Astrocyte of the spinal cord (primary cell): ENCODE results near the gene LSAMP.

ENCODE experiments used
- DNase-seq: peaks from one replicate; pipeline ENCODE4 v3.0.0; 2011; ENCODE audit warnings: low read depth, low spot score
- H3K4me3 ChIP-seq: 2 replicates; pipeline ENCODE4 v1.5.1; 2011; ENCODE audit warnings: low read depth, mild to moderate bottlenecking, low read length, moderate library complexity
- in situ Hi-C: cut with HindIII; loops from 2 replicates; pipeline ENCODE4 v1.10.0; 2017; ENCODE audit warnings: low sequenced_read_pairs
- TF ChIP-seq, protein P1 (sequence below): IDR thresholded peaks from 2 replicates; pipeline ENCODE4 v1.5.1; 2012; ENCODE audit warnings: low read depth, mild to moderate bottlenecking, low read length, inconsistent platforms

Gene LSAMP

DNA sequence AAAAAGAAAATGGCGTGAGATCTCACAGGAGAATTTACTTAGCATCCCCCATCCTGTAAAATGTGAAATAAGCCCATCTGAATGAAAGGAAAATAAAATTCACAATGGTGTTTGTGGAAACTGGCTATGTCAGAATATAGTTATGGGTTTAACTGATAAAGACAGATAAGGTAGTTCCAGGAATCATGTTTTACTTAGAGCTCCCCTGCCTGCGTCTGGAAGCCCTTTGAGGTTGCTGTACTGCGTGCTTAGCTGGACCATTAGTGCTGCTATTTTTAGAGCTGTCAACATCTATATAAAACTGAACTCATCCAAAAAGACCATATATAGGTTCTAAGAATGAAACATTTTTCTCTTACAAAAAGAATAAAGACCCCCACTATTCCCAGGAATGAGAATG lies 130.8 kb downstream of the LSAMP start:
- in situ Hi-C loops, result no loop called here
- DNase-seq, result peak; percentile 25
- H3K4me3 ChIP-seq, result no peak overlapping the region
- TF ChIP-seq, protein P1, sequence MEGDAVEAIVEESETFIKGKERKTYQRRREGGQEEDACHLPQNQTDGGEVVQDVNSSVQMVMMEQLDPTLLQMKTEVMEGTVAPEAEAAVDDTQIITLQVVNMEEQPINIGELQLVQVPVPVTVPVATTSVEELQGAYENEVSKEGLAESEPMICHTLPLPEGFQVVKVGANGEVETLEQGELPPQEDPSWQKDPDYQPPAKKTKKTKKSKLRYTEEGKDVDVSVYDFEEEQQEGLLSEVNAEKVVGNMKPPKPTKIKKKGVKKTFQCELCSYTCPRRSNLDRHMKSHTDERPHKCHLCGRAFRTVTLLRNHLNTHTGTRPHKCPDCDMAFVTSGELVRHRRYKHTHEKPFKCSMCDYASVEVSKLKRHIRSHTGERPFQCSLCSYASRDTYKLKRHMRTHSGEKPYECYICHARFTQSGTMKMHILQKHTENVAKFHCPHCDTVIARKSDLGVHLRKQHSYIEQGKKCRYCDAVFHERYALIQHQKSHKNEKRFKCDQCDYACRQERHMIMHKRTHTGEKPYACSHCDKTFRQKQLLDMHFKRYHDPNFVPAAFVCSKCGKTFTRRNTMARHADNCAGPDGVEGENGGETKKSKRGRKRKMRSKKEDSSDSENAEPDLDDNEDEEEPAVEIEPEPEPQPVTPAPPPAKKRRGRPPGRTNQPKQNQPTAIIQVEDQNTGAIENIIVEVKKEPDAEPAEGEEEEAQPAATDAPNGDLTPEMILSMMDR, result no peak

DNA sequence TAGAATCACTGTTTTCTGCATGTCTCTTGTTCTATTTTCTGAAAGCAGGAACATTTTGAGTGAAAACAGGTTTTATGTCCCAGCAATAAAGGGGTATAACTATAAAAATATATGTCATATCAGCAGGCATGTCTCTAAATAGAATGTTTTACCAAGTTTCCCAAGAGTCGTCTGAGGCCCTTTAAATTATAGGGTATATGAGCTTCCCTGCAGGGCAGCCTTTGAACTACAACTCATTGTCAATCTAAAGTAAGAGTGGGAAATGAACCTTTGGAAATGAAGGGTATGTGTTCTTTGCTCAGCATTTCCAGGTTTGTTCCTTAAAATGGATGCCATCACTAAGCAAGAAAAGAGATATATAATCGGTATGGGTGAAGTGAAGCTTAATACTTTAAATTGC lies 138.6 kb downstream of the LSAMP start:
- DNase-seq, result no peak
- TF ChIP-seq, protein P1, result no peak
- H3K4me3 ChIP-seq, result no peak overlapping the region
- in situ Hi-C loops, result no loop called here

DNA sequence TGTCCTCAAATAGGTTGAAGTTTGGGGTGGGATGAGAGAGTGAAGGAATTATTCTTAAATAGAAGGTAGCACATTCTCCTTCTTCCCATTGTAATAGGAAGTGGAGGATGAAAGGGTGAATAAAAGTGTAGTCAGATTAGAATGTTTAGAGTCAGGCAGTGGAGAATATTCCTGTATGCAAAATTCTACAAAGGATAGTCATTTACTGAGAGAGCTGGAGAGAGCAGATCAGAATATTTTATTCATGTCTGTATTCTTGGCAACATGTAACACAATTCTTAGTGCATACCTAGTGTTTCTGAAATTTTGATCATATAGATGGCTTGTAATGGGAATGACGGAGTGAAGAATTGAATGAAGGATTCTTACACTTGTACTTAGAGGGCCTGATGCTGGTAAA lies 139.1 kb downstream of the LSAMP start:
- no peak overlapping the region for H3K4me3 ChIP-seq
- in situ Hi-C loops, result no loop called here
- TF ChIP-seq, protein P1, result no peak
- no peak for DNase-seq

DNA sequence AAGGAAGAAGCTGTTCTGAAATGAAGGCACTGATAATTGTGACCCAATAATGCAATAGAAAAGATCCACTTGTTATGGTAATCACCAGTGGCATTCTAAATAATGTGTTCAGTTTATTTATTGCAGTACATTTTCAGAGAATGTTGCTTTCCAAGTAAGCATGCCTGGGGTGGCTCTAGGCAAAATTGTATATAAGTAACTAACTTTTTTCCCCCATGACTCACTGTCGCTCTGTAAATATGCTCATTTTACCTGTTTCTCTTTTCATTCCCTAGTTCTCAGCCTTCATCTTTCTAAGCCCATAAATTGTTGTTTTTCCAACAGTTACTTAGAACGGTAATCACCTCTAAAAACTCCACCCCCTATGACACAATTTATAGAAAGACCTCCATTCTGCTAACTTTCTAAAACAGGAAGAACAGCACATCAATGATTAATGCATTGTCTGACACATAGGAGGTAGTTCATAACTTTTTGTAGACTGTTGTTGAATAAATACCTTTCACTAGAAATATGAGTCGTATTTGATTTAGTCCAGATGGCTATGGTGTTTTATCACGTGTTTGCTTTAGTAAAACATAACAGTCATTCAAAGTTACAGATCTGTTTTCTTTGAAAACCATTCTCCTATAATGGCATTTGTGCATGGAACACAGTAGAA lies 143.1 kb downstream of the LSAMP start:
- DNase-seq, result peak; percentile 36
- H3K4me3 ChIP-seq, result no peak overlapping the region
- in situ Hi-C loops, result no loop called here
- TF ChIP-seq, protein P1, result no peak

GRCh38 chr3:116301422-116301821 lies 143.9 kb downstream of the LSAMP start:
- TF ChIP-seq, protein P1, result no peak
- no peak for DNase-seq
- H3K4me3 ChIP-seq, result no peak overlapping the region
- in situ Hi-C loops, result no loop called here

GRCh38 chr3:116300226-116300625 lies 145.1 kb downstream of the LSAMP start:
- TF ChIP-seq, protein P1, result no peak
- in situ Hi-C loops, result no loop called here
- no peak for DNase-seq
- no peak overlapping the region for H3K4me3 ChIP-seq
